NCI-H748 (cell line): ENCODE results near the gene ICA1L.

Experiments used
- DNase-seq: peaks from one replicate; lab custom pipeline; 2025; ENCODE audit not compliant: unreplicated experiment; lab: John Stamatoyannopoulos, UW

Gene ICA1L

GRCh38 chr2:202782940-202783558 is 88.5 kb downstream of the ICA1L start:
- no peak for DNase-seq

DNA sequence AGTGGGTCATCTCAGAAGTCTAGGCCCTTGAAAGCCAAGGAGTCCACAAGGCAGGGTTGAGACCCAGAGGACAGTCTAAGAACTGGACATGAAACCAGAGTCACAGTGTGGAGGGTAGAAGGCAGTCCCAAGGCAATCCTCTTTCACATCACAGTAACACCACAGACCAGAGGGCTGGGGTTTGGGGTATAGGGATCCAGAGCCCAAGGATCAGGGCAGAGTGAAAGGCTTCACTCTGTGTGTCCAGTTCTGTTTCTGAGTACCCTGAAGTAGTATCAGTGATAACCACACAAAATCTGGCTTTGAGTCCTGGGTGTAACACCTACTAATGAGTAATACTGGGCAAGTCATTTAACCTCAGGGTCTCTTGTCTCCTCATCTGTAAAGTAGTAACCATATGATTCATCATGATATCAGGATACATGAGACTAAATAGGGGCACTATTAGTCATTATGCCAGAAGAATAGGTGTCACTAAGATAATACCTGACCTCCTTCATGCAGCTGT is 91.0 kb downstream of the ICA1L start:
- no peak for DNase-seq

DNA sequence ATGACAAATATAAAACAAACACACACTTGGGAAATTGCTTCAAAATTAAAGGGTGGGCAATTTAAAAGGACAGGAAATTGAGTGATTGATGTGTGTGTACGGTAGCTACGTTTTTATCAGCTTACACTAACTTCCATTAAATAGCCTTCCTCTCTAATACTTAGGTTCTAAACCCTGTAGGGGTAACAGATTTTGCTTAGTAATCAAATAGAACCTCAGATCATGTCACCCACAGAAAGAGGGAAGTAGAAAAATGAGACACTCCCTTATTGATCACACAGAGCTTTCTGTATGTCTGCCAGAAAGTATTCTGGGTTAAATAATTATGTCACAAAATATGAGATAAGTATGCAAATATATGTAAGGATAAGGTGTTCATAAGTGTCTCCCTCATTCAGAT is 93.3 kb downstream of the ICA1L start:
- DNase-seq, result no peak

DNA sequence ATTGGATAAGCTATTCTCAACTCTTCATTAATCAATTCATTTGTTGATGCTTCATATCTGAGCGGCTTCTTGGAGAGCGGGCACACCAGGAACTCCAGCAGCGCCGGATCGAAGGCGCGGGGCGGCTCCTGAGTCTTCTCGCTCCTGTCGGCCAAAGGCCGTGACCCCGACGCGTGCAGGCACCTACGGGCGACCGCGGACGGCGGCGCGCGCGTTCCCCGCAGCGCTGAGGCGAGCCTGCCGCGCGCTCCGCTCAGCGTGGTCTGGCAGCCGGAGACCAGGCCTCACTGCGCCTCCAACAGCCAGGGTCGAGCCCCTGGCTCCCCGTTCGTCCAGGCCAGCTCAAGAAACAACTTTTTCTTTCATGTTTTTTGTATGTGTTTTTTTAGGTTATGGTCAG is 97.5 kb downstream of the ICA1L start:
- DNase-seq, result no peak

DNA sequence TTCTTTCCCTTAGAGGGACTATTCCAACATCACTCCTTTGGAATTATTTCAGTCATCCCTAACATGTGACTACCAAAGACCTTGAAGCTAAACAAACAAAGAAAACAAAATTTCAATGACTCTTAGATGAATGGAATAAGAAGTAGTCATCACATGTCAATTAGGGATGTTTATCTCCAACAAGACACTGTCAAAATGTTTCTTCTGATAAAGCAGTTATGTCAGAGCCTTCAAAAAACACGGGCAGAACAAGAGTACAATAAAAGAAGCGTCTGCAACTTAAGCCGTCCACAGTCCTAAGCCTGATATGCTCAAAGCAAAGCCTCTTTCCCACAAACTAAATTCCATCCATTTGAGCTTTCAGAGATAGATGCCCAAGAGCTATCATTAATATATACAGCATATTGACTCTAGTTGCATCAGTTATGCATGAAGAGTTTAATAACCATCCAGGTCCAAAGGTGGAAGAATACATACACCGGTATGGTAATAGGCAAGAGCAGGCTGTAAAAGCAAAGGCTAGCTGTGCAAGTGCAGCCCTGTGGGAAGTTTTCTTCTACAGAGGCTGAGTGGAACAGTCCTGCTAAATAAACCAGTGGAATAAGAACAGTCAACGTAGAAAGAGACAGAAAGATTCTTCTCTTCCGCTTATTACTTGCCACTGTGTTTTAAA is 98.1 kb downstream of the ICA1L start:
- DNase-seq, result no peak

DNA sequence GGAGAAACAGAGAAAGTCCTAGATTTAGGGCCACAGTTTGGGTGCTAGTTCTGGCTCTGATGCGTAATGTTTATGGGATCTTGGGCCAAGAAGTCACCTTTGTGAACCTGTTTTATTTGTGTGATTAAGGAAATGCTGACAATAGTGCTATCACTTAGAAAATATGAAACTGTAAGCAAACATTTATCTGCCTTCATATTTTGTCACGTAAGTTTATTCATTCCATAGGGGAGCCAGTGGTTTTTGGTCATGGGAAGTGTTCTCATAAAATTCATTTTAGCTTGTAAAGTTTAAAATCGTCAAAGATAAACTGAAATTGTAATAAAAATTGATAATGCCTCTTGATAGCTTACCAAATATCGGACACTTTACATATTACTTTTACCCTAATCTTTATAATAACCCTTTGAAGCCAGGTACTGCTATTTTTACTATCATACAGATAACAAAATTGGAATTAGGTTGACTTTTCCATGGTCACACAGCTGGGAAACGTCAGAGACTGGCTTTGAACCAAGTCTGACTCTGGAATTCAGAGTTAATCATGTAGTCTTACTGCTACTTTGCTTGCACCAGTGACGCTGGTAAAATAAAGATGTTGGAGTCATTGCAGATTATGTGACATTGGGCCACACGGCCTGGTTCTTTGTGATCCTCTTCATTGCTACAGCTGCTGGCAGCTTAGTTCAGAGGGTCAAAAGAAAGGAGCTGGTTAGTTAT is 99.7 kb downstream of the ICA1L start:
- no peak for DNase-seq

DNA sequence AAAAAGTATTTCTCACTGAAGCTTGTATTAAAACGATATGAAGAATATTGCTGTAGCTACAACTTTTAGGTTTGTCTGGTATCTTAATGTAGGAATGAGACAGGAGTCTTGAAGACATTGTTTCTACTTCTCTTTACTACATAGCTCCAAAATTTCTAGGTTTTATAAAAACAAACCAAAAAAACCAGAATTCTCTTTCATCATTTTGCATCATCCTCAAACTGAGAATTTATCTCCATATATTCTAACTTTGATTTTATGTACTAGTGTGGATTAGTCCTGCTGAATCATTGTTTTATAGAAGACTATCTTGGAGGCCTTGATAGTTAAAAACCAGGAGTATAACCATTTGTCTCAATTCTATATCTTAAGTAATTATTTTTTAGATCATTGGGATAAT is 100.2 kb downstream of the ICA1L start:
- DNase-seq, result no peak

DNA sequence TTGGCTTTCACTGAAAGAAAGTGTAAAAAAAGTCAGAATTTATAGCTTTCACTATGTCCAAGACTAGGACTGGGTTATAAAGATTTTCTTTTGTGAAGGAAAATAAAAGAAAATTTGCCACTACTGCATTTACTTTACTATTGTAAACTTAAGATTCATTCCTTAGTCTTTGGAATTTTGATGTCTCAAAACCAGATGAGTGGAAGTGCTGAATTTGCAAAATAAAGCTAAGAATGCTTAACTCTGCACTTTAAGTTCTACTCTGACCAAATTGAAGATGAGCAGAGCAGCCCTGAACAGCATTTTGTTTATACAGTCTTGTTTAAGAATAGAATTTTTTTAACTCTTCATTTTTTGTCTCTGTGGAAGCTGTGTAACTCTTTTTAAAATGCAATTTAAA is 102.4 kb downstream of the ICA1L start:
- DNase-seq, result no peak

GRCh38 chr2:202768273-202768672 is 103.3 kb downstream of the ICA1L start:
- no peak for DNase-seq

GRCh38 chr2:202765436-202765835 is 106.1 kb downstream of the ICA1L start:
- no peak for DNase-seq

DNA sequence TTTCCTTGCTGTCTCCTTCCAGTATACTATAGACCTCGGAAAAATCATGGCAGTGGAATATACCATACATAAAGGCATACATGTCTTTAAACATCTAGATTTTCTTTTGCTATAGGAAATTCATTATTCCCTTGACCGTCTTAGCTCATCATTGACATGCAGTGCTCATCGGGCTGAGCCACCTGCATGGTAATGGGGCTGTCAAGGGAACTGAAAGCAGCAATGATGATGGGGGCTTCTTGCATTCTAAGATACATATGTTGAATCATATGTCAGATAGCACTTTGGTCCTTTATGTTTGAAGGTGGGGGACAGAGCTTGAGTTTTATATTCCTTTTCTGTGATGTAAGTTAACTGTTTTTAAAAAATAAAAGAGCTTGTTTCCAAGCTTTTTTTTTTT is 106.6 kb downstream of the ICA1L start:
- DNase-seq, result no peak

DNA sequence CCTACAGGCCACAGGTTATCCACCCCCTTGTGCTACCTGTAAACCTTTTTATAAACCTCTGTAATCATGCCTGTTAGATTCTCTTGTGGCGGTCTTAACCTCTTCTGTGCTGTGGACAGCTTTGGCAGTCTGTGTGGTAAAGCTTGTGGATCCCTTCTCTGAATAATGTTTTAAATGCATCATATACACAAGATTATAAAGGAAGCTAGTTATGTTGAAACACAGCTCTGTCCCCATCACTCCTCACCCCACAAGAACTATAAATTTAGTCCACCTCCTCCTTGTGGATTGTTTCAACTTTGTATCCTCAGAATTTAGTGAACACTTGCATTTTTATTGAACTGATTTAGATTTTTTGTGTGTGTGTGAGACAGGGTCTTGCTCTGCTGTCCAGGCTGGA is 107.7 kb downstream of the ICA1L start:
- DNase-seq, result no peak

DNA sequence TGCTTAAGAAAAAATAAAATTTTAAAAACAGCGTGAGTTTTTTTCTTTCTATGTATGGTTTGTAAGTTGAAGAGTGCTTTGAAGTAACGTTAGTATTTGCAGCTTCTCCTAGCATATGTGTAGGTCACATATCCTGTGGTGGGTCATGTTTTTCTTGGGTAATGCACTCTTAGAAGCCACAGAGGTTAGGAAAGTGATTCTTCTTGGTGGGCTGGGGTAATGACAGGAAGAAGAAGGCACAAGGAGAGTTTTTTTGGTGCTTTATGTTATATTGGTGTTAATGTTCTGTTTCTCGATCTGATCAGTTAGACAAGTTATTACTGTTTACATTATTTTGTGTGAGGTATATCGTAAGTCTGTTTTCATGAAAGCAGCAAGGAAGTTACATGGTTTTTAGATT is 109.0 kb downstream of the ICA1L start:
- no peak for DNase-seq

GRCh38 chr2:202760848-202761247 is 110.7 kb downstream of the ICA1L start:
- no peak for DNase-seq

DNA sequence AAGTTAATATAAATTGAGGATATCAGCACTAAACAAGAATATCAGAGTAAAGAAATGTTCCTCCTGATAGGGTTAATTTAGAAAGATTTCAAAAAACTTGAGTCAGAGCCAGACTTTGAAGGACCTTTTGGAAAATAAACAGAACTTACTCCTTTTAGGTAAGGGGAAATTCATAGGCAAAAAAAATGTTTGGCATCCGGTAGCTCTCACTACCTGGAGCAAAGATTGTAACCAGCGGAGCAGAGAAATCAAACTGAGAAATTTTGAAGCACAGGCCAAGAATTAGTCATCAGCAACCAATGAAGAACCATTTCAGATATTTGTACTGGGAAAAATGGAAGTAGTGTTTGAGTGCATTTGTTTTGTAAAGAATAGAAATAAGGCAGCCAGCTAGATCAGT is 113.0 kb downstream of the ICA1L start:
- no peak for DNase-seq

GRCh38 chr2:202758128-202758527 is 113.4 kb downstream of the ICA1L start:
- DNase-seq, result no peak

DNA sequence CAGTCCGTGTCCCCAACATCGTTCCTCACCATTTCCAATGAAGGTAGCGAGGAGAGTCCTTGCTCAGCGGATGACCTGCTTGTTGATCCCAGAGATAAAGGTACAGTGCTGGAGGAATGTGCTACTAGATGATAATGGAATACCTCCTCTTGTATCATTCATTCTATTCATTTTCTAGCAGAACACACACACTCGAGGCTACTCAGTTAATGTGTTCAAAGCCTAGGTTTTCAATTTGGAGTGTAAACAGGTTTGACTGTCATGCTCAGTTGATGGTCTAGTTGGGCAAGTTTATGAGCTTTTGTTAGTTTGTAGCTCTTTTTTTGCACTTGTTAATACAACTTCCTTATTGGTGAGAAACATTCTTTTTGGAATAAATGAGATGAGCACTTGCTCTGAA is 114.2 kb downstream of the ICA1L start:
- no peak for DNase-seq

DNA sequence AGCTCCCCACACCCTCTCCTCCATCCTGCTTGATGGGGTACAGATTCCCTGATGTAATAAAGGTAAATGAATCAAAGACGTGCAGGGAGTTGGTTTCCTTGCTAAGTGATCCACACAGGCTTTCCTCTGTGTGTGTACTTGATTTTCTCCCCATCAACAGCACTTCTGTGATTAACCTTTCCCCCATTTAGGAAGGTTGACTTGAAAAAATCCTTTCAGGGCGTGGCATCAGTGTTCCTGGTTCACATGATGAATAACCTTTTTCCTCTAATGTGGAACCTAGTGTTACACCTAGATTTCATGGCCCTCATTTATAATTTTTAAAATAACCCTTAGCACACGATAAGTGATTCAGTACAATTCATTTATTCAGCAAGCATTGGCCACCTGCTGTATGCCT is 115.0 kb downstream of the ICA1L start:
- no peak for DNase-seq

DNA sequence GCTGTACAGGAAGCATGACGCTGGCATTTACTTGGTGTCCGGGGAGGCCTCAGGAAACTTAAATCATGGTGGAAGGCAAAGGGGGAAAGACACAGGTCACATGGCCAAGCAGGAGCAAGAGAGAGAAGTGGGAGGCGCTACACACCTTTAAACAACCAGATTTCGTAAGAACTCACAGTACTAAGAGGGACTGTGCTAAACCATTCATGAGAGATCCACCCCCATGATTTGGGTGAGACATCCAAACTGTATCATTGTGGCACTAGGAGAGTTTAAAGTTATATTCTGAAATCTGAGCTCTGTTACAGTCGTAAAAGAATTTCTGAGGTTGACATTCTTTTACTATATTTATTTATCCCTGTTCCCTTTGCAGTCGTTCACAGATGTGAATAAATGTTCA is 116.6 kb downstream of the ICA1L start:
- DNase-seq, result no peak

DNA sequence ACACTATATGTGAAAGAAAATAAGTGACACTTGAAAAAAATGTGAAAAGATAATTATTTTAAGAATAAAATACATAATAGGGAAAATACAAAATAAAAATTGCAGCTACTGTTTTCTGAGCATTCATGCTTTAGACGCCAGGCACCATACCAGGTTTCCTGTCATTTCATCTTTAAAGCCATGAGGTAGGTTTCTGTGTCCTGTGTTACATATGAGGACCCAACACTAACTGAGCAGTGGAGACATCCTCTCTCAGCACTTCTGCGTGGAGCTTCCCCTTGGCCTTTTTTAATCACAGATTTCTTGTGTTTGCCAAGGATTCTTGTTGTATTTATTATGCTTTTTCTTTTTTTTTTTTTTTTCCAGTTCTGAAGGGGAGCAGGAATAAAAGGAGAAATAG is 119.5 kb downstream of the ICA1L start:
- no peak for DNase-seq

- DNase-seq, result no peak
Observed at GRCh38 chr2:202750763-202751427, 120.7 kb downstream of the ICA1L start.

GRCh38 chr2:202749477-202749876 is 122.1 kb downstream of the ICA1L start:
- DNase-seq, result no peak
